Middle frontal gyrus (tissue), 1 donor: ENCODE measurements around the gene ZNF362.

Experiments used
- DNase-seq: peaks from one replicate; pipeline ENCODE4 v3.0.0-alpha.2; 2015; ENCODE audit warnings: low spot score; ENCODE audit errors: extremely low spot score

The ZNF362 gene

DNA sequence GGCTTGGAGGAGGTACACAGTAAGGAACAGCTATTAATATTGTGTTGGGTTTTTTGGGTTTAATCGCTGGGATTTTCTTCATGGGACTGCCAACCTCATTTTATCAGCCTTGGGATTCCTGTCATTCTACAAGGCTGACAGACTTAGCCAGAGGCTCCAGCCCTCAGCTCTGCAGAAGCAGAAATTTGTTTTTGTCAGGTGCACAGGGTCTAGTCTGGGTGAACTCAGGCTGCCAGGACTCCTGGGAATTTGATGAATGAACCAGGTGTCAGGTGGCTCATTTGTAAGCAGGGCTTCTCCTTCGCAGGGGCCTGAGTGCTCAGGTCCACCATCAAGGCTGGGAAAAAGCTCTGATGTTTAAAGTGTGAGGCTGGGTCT is 11.5 kb upstream of the ZNF362 start:
- DNase-seq: no peak

- DNase-seq: no peak
Measured at GRCh38 chr1:33246171-33246570, 10.1 kb upstream of the ZNF362 start.

- no peak for DNase-seq
Measured at GRCh38 chr1:33247545-33247944, 8.7 kb upstream of the ZNF362 start.

GRCh38 chr1:33248244-33248643 is 8.0 kb upstream of the ZNF362 start:
- DNase-seq: no peak

- DNase-seq: no peak
Measured at GRCh38 chr1:33249422-33249821, 6.9 kb upstream of the ZNF362 start.

DNA sequence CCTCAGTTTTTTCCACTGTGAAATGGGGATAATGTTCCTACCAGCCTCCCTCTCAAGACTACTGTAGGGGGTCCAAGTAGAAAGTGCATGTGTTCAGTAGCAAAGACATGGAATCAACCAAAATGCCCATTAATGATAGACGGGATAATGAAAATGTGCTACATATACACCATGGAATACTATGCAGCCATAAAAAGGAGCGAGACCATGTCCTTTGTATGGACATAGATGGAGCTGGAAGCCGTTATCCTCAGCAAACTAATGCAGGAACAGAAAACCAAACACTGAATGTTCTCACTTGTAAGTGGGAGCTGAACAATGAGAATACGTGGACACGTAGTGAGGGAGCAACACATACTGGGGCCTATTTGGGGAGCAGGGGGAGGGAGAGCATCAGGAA is 6.1 kb upstream of the ZNF362 start:
- DNase-seq: no peak

- DNase-seq: no peak
Measured at GRCh38 chr1:33250724-33251123, 5.6 kb upstream of the ZNF362 start.

DNA sequence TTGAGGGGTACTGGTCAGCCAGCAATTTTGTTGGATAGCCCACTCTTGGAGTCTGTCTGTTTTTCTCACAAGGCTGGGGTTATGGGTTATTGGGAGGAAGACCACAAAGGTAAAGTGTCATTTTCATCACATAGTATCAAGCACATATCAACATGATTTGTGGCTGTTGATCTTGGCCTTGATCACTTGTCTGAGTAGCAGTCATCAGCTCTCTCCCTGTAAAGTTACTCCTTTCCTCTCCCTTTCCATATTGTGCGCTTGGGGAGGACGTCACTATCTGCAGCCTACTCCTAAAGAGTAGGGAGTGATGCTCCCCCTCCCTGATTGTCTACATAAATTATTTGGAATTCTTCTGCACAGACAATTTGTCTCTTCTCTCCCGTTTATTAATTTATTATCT is 1.8 kb upstream of the ZNF362 start:
- no peak for DNase-seq

GRCh38 chr1:33255347-33256220 is 708 bp upstream of the ZNF362 start:
- no peak for DNase-seq

- DNase-seq: no peak
Measured at GRCh38 chr1:33256221-33256470, 146 bp upstream of the ZNF362 start.

DNA sequence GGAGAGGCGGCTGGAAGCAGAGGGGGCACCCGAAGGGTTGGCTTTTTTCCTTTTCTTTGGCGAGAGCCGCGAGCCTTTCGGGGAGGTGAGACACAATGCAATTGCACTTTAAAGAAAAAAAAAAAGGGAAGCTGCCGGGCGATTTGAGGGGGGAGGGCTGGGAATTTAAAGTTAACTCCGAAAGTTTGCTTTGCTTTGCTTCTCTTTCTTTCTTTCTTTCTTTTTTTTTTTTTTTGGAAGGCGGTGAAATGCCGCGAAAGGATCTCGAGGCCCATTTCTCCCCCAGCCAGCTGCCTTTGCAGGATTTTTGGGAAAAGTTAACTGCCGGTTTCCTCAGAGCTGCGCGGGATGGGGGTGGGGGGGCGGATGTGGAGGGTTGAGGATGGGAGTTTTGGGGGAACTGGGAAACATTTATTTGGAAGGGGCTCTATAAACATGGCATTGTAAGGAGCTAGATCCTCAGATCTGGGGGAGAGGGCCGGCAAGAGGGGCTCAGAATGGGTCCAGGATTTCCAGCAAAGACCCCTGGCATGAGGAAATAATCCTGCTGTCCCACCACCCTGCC is 997 bp downstream of the ZNF362 start:
- no peak for DNase-seq

GRCh38 chr1:33257772-33258712 is 1.8 kb downstream of the ZNF362 start:
- DNase-seq: no peak

GRCh38 chr1:33258788-33259274 is 2.5 kb downstream of the ZNF362 start:
- no peak for DNase-seq

DNA sequence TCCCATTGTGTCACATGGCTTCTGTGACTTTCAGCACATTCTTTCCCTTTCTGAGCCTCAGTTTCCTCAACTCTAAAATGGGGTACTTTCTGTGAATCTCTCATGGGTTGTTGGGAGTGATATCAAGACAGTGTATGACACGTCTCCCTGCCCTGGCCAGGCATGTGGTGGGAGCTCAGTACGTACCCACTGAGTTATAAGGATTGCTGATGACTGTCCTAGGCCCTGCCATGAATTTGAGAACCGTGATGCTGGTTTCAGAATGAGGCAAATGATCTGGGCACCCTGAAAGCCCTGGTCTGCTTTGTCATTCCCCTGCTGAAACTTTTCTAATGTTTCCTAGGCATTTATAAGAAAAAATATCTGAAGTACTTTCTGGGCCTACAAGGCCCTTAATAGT is 3.6 kb downstream of the ZNF362 start:
- DNase-seq: no peak

- no peak for DNase-seq
Measured at GRCh38 chr1:33260439-33260838, 4.1 kb downstream of the ZNF362 start.

DNA sequence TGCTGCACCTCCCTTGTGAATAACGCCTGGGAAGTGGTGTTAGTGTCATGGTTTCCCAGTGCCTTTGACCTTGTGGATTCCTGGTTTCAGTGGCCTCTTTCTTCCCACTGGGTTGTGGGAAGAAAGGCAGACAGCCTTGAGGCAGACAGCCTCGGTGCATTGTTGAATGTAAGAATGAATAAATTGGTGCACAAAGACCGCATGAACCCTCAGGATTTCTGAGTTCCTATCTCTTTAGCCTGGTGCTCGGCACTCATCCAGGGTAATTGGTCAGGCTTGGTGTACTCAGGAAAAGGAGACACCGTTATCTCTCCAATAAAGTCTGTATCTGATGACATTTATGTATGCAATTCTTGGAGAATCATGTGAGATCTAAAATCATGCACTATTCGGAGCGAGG is 5.1 kb downstream of the ZNF362 start:
- DNase-seq: no peak

GRCh38 chr1:33263890-33264504 is 7.7 kb downstream of the ZNF362 start:
- DNase-seq: no peak

DNA sequence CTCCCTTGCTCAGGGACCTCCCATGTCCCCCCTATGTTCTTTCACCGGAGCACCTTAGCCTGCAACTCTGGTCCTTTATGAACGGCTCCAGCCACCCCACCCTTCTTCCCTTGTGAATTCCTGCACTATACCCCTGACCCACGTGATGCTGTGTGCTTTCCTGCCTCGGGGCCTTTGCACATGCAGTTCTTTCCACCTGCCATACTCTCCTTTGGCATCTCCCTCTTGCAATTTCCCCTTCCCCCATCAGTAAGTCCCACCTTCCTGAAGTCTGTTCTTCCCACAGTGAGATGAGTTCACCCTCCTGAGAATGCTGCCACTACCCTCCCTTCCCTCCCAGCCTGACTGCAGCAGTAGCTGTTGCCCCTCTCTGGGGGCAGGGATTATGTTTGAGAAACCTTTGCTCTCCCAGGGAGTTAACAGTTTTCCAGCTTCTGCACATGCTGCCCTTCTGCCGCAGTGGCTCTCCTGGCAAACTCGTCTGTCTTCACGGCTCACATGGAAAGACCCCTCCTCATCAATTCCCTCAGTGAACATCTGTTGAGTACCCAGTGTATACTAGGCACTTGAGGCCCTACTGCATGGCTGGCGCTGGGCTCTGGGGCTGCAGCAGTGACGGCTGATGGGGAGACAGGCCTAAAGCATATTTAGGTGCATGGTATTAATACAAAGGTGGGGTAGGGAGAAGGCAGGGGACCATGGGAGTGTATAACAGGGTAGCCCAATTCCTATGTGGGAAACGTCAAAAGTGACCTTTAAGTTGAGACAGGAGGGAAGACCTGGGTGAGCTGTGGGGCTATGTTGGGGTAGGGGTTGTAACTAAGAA is 9.7 kb downstream of the ZNF362 start:
- no peak for DNase-seq

GRCh38 chr1:33266766-33267165 is 10.5 kb downstream of the ZNF362 start:
- DNase-seq: no peak

DNA sequence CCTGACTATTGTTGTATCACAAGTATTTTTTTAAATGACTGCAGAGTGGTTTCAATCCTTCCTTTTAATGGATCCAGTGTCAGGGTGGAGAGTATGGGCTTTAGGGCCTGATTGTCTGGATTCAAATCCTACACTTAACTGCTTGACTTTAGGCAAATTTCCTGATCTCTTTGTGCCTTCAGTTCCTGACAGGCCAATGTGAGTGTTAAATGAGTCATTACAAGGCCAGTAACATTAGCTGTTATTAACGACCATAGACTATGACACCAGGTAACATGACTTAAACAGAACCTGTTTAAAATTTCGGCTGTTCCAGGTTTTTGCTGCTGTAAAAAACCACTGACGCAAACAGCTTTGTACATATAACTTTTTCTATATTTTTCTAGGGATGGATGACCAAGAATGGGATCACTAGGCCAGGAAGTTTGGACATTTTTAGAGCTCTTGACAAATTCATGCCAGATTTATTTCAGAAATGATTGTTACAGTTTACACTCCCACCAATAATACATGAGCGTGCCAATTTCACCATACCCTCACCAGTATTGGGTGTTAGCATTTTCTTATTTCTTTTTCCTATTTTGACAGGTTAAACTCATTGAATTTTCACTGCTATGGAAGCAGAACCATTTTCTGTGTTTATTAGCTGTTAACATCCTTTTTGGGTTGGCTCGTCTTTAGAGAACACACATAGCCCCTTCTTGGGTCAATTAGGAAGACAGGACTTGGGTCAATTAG is 11.3 kb downstream of the ZNF362 start:
- DNase-seq: no peak
